ENCODE measurements around the gene ATP5ME. TPM values are rescaled to one million over a fixed set of nuclear protein-coding genes. Genes with fewer than 3 reads are reported as not detected.

Gene ATP5ME
- total and polyA plus RNA-seq, 3 donors from 2014 or later, result 123 to 299 (median 139) TPM

- Histone ChIP-seq H3K27ac (no peak overlapping the region), H3K9me3 (no peaks in the 10 kb centered on the region), H3K4me3 (no peak overlapping the region), H3K27me3 (no peaks in the 10 kb centered on the region), H3K36me3 (ENCODE audit: low read depth, missing control alignments) (no peaks in the 10 kb centered on the region), H3K4me1 (no peaks in the 10 kb centered on the region)
- intact Hi-C loops (cut with DNase I; ENCODE audit: low total_unique reads), result no loop called here
- 27 to 42% methylated on average over 11 to 17 of the region's 17 CpGs for WGBS, 2 donors
- TF ChIP-seq, protein P1, sequence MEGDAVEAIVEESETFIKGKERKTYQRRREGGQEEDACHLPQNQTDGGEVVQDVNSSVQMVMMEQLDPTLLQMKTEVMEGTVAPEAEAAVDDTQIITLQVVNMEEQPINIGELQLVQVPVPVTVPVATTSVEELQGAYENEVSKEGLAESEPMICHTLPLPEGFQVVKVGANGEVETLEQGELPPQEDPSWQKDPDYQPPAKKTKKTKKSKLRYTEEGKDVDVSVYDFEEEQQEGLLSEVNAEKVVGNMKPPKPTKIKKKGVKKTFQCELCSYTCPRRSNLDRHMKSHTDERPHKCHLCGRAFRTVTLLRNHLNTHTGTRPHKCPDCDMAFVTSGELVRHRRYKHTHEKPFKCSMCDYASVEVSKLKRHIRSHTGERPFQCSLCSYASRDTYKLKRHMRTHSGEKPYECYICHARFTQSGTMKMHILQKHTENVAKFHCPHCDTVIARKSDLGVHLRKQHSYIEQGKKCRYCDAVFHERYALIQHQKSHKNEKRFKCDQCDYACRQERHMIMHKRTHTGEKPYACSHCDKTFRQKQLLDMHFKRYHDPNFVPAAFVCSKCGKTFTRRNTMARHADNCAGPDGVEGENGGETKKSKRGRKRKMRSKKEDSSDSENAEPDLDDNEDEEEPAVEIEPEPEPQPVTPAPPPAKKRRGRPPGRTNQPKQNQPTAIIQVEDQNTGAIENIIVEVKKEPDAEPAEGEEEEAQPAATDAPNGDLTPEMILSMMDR (IDR thresholded peaks at IDR 0.05), result no peak
- no peak for TF ChIP-seq POLR2A (IDR thresholded peaks at IDR 0.05)
- DNase-seq, result no peak
Measured at GRCh38 chr4:654871-655463, 19.1 kb downstream of the ATP5ME start.

- Histone ChIP-seq H3K36me3 (ENCODE audit: low read depth, missing control alignments) (no peaks in the 10 kb centered on the region), H3K27me3 (no peaks in the 10 kb centered on the region), H3K27ac (no peak overlapping the region), H3K4me1 (no peaks in the 10 kb centered on the region), H3K9me3 (no peaks in the 10 kb centered on the region), H3K4me3 (no peak overlapping the region)
- DNase-seq, result no peak
- 90 to 93% methylated on average over 8 to 17 of the region's 17 CpGs for WGBS, 2 donors
- TF ChIP-seq, protein P1 (IDR thresholded peaks at IDR 0.05), result no peak
- TF ChIP-seq POLR2A (IDR thresholded peaks at IDR 0.05), result no peak
- intact Hi-C loops (cut with DNase I; ENCODE audit: low total_unique reads), result no loop called here
Measured at GRCh38 chr4:654503-654845, 19.6 kb downstream of the ATP5ME start.

DNA sequence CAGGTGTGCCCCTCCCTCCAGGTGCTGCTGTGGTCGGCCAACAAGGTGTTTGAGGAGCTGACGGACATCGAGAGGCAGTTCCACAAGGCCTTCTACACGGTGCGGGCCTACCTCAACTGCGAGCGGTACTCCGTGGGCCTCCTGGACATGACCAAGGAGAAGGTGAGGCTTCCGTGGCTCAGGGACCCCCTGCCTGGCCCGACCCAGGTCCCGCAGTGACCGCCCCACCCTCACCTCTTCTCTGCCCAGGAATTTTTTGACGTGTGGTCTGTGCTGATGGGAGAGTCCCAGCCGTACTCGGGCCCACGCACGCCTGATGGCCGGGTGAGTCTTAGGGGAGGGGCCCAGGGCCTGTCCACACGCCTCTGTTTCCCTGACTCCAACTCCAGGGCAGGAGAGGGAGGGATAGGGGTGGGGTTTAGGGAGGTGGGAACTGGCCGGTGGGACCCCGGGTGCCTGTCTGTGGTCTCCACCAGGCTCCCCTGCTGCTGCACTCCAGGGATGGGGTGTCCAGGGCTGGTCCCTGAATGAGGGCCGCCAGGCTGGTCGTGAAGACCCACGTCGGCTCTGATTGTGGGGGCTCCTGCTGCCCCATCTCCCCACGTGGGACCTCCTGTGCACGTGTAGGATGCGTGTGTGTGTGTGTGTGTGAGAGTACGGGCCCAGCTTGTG is 20.1 kb downstream of the ATP5ME start:
- no peak for TF ChIP-seq POLR2A (IDR thresholded peaks at IDR 0.05)
- TF ChIP-seq, protein P1 (IDR thresholded peaks at IDR 0.05), result no peak
- Histone ChIP-seq H3K4me1 (no peaks in the 10 kb centered on the region), H3K27me3 (no peaks in the 10 kb centered on the region), H3K27ac (no peak overlapping the region), H3K9me3 (no peaks in the 10 kb centered on the region), H3K4me3 (no peak overlapping the region), H3K36me3 (ENCODE audit: low read depth, missing control alignments) (no peaks in the 10 kb centered on the region)
- no peak for DNase-seq
- WGBS, 2 donors, result 89 to 93% methylated on average over 19 to 29 of the region's 29 CpGs
- intact Hi-C loops (cut with DNase I; ENCODE audit: low total_unique reads), result no loop called here

GRCh38 chr4:653080-653821 is 20.8 kb downstream of the ATP5ME start:
- Histone ChIP-seq H3K4me1 (no peaks in the 10 kb centered on the region), H3K9me3 (no peaks in the 10 kb centered on the region), H3K27me3 (no peaks in the 10 kb centered on the region), H3K27ac (no peak overlapping the region), H3K4me3 (no peak overlapping the region), H3K36me3 (ENCODE audit: low read depth, missing control alignments) (no peaks in the 10 kb centered on the region)
- DNase-seq, result no peak
- WGBS, 2 donors, result 89 to 93% methylated on average over 24 to 35 of the region's 35 CpGs
- intact Hi-C loops (cut with DNase I; ENCODE audit: low total_unique reads), result no loop called here
- TF ChIP-seq, protein P1 (IDR thresholded peaks at IDR 0.05), result no peak
- no peak for TF ChIP-seq POLR2A (IDR thresholded peaks at IDR 0.05)
